22Rv1 (cell line): ENCODE results near the gene SLC6A4.

Source experiments
- H3K27ac ChIP-seq: fragments of 450-650 bp; 2 replicates; pipeline ENCODE4 v1.5.1; 2017
- CTCF ChIP-seq: fragments of 450-650 bp; IDR thresholded peaks from 2 replicates; pipeline ENCODE4 v1.5.1; 2017; ENCODE audit warnings: mild to moderate bottlenecking
- ZFX ChIP-seq: fragments of 450-650 bp; IDR thresholded peaks from 2 replicates; pipeline ENCODE4 v1.6.1; 2017; ENCODE audit warnings: antibody characterized with exemption, borderline replicate concordance

SLC6A4 gene

GRCh38 chr17:30248786-30249185 lies 13.3 kb upstream of the SLC6A4 start:
- H3K27ac ChIP-seq, result no peak overlapping the region
- TF ChIP-seq ZFX (no peak), CTCF (no peak)

- no peak overlapping the region for H3K27ac ChIP-seq
Observed at GRCh38 chr17:30246460-30246859, 11.0 kb upstream of the SLC6A4 start.

GRCh38 chr17:30244853-30245385 lies 9.4 kb upstream of the SLC6A4 start:
- TF ChIP-seq CTCF, result no peak
- no peak for TF ChIP-seq ZFX
- H3K27ac ChIP-seq, result no peak overlapping the region

More at GRCh38 chr17:30246460-30246859, 11.0 kb upstream of the SLC6A4 start:
- TF ChIP-seq ZFX (no peak), CTCF (no peak)

GRCh38 chr17:30243568-30243967 lies 8.1 kb upstream of the SLC6A4 start:
- TF ChIP-seq ZFX (no peak), CTCF (no peak)
- no peak overlapping the region for H3K27ac ChIP-seq

- no peak overlapping the region for H3K27ac ChIP-seq
- TF ChIP-seq CTCF (no peak), ZFX (no peak)
Observed at GRCh38 chr17:30243002-30243401, 7.5 kb upstream of the SLC6A4 start.

- TF ChIP-seq ZFX (no peak), CTCF (no peak)
Observed at GRCh38 chr17:30241051-30241450, 5.6 kb upstream of the SLC6A4 start.

GRCh38 chr17:30240177-30240576 lies 4.7 kb upstream of the SLC6A4 start:
- no peak overlapping the region for H3K27ac ChIP-seq
- TF ChIP-seq ZFX (no peak), CTCF (no peak)

More at GRCh38 chr17:30241051-30241450, 5.6 kb upstream of the SLC6A4 start:
- no peak overlapping the region for H3K27ac ChIP-seq
